Gastroesophageal sphincter (tissue), 4 donors: Measurements from ENCODE around the gene OCIAD2. TPM values are rescaled to one million over a fixed set of nuclear protein-coding genes. Genes with fewer than 3 reads are reported as not detected.

ENCODE experiments used
- ATAC-seq: fragments of 150-250 bp; one replicate; pipeline ENCODE4 v1.9.1; 2016; ENCODE audit warnings: mild to moderate bottlenecking, moderate library complexity
- H3K27ac ChIP-seq, 4 donors: fragments of 200-600 bp; sonication (generic) in 3 of 4; 1 replicate in 3 of 4; 2 replicates in 1 of 4; pipeline ENCODE4 v1.5.1; 2016 to 2019
- H3K27me3 ChIP-seq: fragments of 200-600 bp; sonication (generic); one replicate; pipeline ENCODE4 v1.5.1; 2019
- H3K36me3 ChIP-seq, 2 donors: fragments of 200-600 bp; sonication (generic); one replicate each; pipeline ENCODE4 v1.5.1; 2019; ENCODE audit warnings: control low read depth in 1 of 2
- H3K4me1 ChIP-seq, 3 donors: fragments of 200-600 bp; sonication (generic); 1 replicate in 2 of 3; 2 replicates in 1 of 3; pipeline ENCODE4 v1.5.1; 2016 to 2019; ENCODE audit warnings: control low read depth in 2 of 3
- H3K4me3 ChIP-seq, 2 donors: fragments of 200-600 bp; sonication (generic); one replicate each; pipeline ENCODE4 v1.5.1; 2019; ENCODE audit warnings: mild to moderate bottlenecking in 1 of 2, moderate library complexity in 1 of 2
- H3K9me3 ChIP-seq, 3 donors: fragments of 200-600 bp; sonication (generic); one replicate each; pipeline ENCODE4 v1.5.1; 2017 to 2019; ENCODE audit warnings: control low read depth in 2 of 3
- EP300 ChIP-seq: sonication (generic); formaldehyde crosslinking; IDR thresholded peaks from one replicate; pipeline ENCODE4 v1.6.1; 2017; ENCODE audit warnings: antibody characterized with exemption, mild to moderate bottlenecking
- POLR2A ChIP-seq, 2 donors: fragments of 450-650 bp; IDR thresholded peaks; one replicate each; pipeline ENCODE4 v1.6.1; 2017; ENCODE audit warnings: antibody characterized with exemption in 2 of 2, mild to moderate bottlenecking in 2 of 2, moderate library complexity in 1 of 2
- POLR2AphosphoS5 ChIP-seq: sonication (generic); formaldehyde crosslinking; IDR thresholded peaks from one replicate; pipeline ENCODE4 v1.6.1; 2017; ENCODE audit warnings: antibody characterized with exemption
- WGBS, 2 donors: methylation state at CpG; one replicate each; pipeline ENCODE4 v1.1.5; 2018; ENCODE audit warnings: low coverage in 1 of 2; 5-methylcytosine and 5-hydroxymethylcytosine counted together
- total RNA-seq, 4 donors: library from RNA; depleted of rRNA; stranded (reverse); fragments of >200 nt; gene quantifications; one replicate each; pipeline ENCODE4 v1.1.0, GENCODE V29; 2016
- TF ChIP-seq, protein P1 (sequence below), 4 experiments: fragments of 200-600 bp in 2 of 4; fragments of 450-650 bp in 2 of 4; sonication (generic) in 1 of 4; IDR thresholded peaks; one replicate each; pipeline ENCODE4 v1.5.1; 2017 to 2019; ENCODE audit warnings: antibody characterized with exemption in 4 of 4, mild to moderate bottlenecking in 2 of 4, moderate library complexity in 2 of 4

Gene OCIAD2
- total RNA-seq, 4 donors from 2014 or later = 2.4 to 9.3 (median 5.0) TPM

DNA sequence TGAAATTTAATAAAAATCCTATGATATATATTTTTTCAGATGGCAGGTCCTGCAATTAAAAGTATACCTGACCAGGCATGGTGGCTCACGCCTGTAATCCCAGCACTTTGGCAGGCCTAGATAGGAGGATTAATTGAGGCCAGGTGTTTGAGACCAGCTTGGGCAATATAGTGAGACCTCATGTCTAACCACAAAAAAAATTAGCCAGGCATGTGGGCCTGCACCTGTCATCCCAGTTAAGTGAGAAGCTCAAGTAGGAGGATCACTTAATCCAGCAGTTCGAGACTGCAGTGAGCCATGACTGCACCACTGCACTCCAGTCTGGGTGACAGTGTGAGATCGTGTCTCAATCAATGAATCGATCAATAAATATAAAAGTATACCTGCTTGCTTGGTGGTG, 2.5 kb downstream of the OCIAD2 start:
- Histone ChIP-seq H3K36me3 (peaks cover 0 to 21% of the 10 kb centered on the region in 2 donors), H3K27ac (no peak overlapping the region), H3K4me3 (no peak overlapping the region), H3K27me3 (peaks cover 8% of the 10 kb centered on the region), H3K9me3 (no peaks in the 10 kb centered on the region), H3K4me1 (peaks cover 0 to 17% (median 4%) of the 10 kb centered on the region in 3 donors)
- TF ChIP-seq, protein P1, sequence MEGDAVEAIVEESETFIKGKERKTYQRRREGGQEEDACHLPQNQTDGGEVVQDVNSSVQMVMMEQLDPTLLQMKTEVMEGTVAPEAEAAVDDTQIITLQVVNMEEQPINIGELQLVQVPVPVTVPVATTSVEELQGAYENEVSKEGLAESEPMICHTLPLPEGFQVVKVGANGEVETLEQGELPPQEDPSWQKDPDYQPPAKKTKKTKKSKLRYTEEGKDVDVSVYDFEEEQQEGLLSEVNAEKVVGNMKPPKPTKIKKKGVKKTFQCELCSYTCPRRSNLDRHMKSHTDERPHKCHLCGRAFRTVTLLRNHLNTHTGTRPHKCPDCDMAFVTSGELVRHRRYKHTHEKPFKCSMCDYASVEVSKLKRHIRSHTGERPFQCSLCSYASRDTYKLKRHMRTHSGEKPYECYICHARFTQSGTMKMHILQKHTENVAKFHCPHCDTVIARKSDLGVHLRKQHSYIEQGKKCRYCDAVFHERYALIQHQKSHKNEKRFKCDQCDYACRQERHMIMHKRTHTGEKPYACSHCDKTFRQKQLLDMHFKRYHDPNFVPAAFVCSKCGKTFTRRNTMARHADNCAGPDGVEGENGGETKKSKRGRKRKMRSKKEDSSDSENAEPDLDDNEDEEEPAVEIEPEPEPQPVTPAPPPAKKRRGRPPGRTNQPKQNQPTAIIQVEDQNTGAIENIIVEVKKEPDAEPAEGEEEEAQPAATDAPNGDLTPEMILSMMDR (IDR thresholded peaks at IDR 0.05) = no peak
- TF ChIP-seq POLR2AphosphoS5 (no peak), POLR2A (IDR thresholded peaks at IDR 0.05) (no peak), EP300 (no peak)
- 97 to 98% methylated on average over 4 of the region's 4 CpGs for WGBS, 2 donors
- ATAC-seq = no peak

GRCh38 chr4:48902266-48902665, 4.3 kb downstream of the OCIAD2 start:
- Histone ChIP-seq H3K27me3 (peaks cover 8% of the 10 kb centered on the region), H3K36me3 (peaks cover 0 to 21% of the 10 kb centered on the region in 2 donors), H3K27ac (no peak overlapping the region), H3K4me3 (no peak overlapping the region), H3K9me3 (no peaks in the 10 kb centered on the region), H3K4me1 (peaks cover 0 to 17% (median 4%) of the 10 kb centered on the region in 3 donors)
- no peak for TF ChIP-seq POLR2AphosphoS5
- TF ChIP-seq POLR2A (IDR thresholded peaks at IDR 0.05) = no peak
- TF ChIP-seq EP300 = no peak
- TF ChIP-seq, protein P1 (IDR thresholded peaks at IDR 0.05) = no peak
- ATAC-seq = no peak

GRCh38 chr4:48901196-48901595, 5.4 kb downstream of the OCIAD2 start:
- H3K27ac ChIP-seq = no peak overlapping the region
- peaks cover 4% of the 10 kb centered on the region for H3K27me3 ChIP-seq
- ATAC-seq = no peak
- peaks cover 0 to 8% (median 4%) of the 10 kb centered on the region in 3 donors for H3K4me1 ChIP-seq
- H3K4me3 ChIP-seq = no peak overlapping the region
- H3K36me3 ChIP-seq = peaks cover 0 to 31% of the 10 kb centered on the region in 2 donors
- WGBS, 2 donors = 92 to 99% methylated on average over 4 of the region's 4 CpGs
- no peaks in the 10 kb centered on the region for H3K9me3 ChIP-seq
- TF ChIP-seq EP300 = no peak
- TF ChIP-seq POLR2AphosphoS5 = no peak
- TF ChIP-seq POLR2A (IDR thresholded peaks at IDR 0.05) = no peak

DNA sequence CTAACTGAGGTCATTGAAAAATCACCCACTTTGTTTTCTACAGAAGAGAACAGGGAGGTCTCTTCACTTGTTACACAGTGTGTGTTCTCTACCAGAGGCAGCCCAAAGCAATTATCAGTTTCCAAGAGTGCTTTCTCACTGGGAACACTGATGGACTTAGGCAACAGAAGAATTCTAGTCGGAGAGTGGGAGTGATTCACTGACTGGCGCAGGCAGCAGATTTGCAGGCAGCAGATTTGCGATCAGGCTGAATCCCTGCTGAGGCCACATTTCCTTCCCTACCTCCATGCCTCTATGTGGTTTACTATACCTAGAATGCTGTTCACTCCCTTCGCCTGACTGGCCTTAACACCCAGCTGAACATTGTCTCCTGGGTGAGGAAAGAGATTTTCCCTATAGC, 6.6 kb downstream of the OCIAD2 start:
- Histone ChIP-seq H3K4me3 (no peak overlapping the region), H3K27me3 (no peaks in the 10 kb centered on the region), H3K27ac (no peak overlapping the region), H3K36me3 (peaks cover 0 to 39% of the 10 kb centered on the region in 2 donors), H3K9me3 (no peaks in the 10 kb centered on the region), H3K4me1 (no peaks in the 10 kb centered on the region)
- ATAC-seq = no peak
- TF ChIP-seq EP300 (no peak), POLR2A (IDR thresholded peaks at IDR 0.05) (no peak), POLR2AphosphoS5 (no peak)
- TF ChIP-seq, protein P1 (IDR thresholded peaks at IDR 0.05) = no peak
- 84 to 100% methylated on average over 1 to 4 of the region's 4 CpGs for WGBS, 2 donors

DNA sequence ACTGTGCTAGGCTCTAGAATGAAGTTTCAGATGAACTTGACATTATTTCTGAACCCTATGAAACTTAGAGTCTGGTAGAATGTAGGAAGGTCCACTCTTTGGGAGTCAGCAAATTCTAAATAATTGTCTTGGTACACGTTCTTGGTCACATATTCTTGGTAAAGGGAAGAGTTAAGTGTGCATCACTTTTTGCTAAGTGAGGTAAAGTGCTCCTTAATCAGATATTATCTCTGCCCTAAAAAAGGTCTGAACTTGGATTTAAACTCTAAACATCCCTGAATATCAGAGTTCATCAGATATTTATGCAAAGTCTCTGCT, 7.2 kb downstream of the OCIAD2 start:
- TF ChIP-seq POLR2A (IDR thresholded peaks at IDR 0.05) (no peak), EP300 (no peak), POLR2AphosphoS5 (no peak)
- TF ChIP-seq, protein P1 (IDR thresholded peaks at IDR 0.05) = no peak
- H3K36me3 ChIP-seq = peaks cover 0 to 39% of the 10 kb centered on the region in 2 donors

More for the DNA sequence above, 7.2 kb downstream of the OCIAD2 start:
- no peak overlapping the region for H3K4me3 ChIP-seq
- no peak for ATAC-seq
- WGBS, 2 donors = 44 to 75% methylated on average over 1 of the region's 1 CpG
- H3K4me1 ChIP-seq = no peaks in the 10 kb centered on the region
- H3K27ac ChIP-seq = no peak overlapping the region
- no peaks in the 10 kb centered on the region for H3K9me3 ChIP-seq
- H3K27me3 ChIP-seq = no peaks in the 10 kb centered on the region
